ENCODE data around the gene GDPD3. TPM values are rescaled to one million over a fixed set of nuclear protein-coding genes. Genes with fewer than 3 reads are reported as not detected.

Gene GDPD3
- total and polyA plus RNA-seq, 9 of the 15 experiments (the other 6 are each of a cell fraction or from before 2014, with no cell fraction given): 0.47 to 3.9 (median 1.1) TPM

DNA sequence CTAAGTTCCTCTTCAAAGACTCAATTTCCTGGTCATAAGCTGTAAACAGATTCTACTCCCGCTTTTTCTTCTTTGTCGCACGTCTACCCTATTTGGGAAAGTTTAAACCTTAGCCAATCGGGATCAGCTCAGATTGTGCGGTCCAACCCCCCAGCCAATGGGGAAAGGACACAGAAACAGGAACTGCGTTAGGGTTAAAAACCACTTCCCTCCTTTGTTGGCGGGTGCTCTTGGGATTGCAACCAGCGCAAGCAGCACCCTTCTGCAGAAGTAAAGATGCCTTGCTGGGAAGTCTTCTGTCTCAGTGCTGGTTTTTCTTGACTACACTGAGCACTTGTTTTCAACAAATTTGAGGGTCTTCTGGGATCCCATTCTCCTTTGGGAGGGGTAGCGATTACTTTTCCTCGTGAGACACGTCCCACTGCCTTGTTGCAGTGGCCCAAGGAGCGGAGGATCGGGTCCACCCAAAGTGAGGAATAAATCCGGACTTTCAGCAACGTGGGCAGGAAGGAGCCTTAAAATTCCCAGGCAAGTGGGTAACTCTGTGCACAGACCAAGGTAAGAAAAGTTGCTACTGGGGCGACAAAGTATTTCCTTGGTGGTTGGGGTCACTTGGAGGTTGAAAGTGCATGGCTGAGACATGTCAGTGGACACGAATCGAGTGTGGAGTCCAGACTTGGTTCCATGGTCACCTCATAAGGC lies 16.3 kb downstream of the GDPD3 start (continued):
- TF ChIP-seq FOXK2 (conservative IDR thresholded peaks at IDR 0.05 in 1 of 2, IDR thresholded peaks at IDR 0.05 in 1 of 2; ENCODE audit: low read depth in 2 of 2) (no peak), ZNF23 (CRISPR knock-in tag; IDR thresholded peaks at IDR 0.05) (no peak), CBX5 (IDR thresholded peaks at IDR 0.05; ENCODE audit: borderline replicate concordance, low read depth) (peak; percentile 99), ZNF707 (CRISPR knock-in tag; conservative IDR thresholded peaks at IDR 0.05) (no peak), ILK (tag; IDR thresholded peaks at IDR 0.05; ENCODE audit: borderline replicate concordance, low read depth) (no peak), PHF21A (IDR thresholded peaks at IDR 0.05; ENCODE audit: borderline replicate concordance, low read depth) (no peak), ZEB2 (IDR thresholded peaks at IDR 0.05) (peak; percentile 72), FOXA3 (CRISPR knock-in tag; conservative IDR thresholded peaks at IDR 0.05 in 1 of 2, IDR thresholded peaks at IDR 0.05 in 1 of 2) (no peak), ZNF24 (IDR thresholded peaks at IDR 0.05) (no peak), BRF1 (IDR thresholded peaks at IDR 0.05; ENCODE audit: borderline replicate concordance, extremely low read depth, insufficient read length) (no peak), ETV6 (IDR thresholded peaks at IDR 0.05; ENCODE audit: borderline replicate concordance in 1 of 2, low read depth in 2 of 2, low read length in 1 of 2) (no peak), ETV6 (CRISPR knock-in tag; IDR thresholded peaks at IDR 0.05; ENCODE audit: borderline replicate concordance) (no peak), CSDE1 (IDR thresholded peaks at IDR 0.05) (no peak), HDGF (IDR thresholded peaks at IDR 0.05) (no peak), ASH1L (IDR thresholded peaks at IDR 0.05; ENCODE audit: borderline replicate concordance, low read depth, partially characterized antibody) (no peak), CBX3 (IDR thresholded peaks at IDR 0.05; ENCODE audit: borderline replicate concordance in 1 of 2, low read length in 2 of 2) (peak in 1 of 2 experiments; percentile 100; a peak in 2 of 3 replicates), EP300 (IDR thresholded peaks at IDR 0.05; ENCODE audit: low read length) (no peak), RBFOX2 (IDR thresholded peaks at IDR 0.05; ENCODE audit: low read depth, low read length) (no peak)
- TF ChIP-seq, protein P1, sequence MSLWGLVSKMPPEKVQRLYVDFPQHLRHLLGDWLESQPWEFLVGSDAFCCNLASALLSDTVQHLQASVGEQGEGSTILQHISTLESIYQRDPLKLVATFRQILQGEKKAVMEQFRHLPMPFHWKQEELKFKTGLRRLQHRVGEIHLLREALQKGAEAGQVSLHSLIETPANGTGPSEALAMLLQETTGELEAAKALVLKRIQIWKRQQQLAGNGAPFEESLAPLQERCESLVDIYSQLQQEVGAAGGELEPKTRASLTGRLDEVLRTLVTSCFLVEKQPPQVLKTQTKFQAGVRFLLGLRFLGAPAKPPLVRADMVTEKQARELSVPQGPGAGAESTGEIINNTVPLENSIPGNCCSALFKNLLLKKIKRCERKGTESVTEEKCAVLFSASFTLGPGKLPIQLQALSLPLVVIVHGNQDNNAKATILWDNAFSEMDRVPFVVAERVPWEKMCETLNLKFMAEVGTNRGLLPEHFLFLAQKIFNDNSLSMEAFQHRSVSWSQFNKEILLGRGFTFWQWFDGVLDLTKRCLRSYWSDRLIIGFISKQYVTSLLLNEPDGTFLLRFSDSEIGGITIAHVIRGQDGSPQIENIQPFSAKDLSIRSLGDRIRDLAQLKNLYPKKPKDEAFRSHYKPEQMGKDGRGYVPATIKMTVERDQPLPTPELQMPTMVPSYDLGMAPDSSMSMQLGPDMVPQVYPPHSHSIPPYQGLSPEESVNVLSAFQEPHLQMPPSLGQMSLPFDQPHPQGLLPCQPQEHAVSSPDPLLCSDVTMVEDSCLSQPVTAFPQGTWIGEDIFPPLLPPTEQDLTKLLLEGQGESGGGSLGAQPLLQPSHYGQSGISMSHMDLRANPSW (CRISPR knock-in tag; IDR thresholded peaks at IDR 0.05): no peak
- TF ChIP-seq, protein P2, sequence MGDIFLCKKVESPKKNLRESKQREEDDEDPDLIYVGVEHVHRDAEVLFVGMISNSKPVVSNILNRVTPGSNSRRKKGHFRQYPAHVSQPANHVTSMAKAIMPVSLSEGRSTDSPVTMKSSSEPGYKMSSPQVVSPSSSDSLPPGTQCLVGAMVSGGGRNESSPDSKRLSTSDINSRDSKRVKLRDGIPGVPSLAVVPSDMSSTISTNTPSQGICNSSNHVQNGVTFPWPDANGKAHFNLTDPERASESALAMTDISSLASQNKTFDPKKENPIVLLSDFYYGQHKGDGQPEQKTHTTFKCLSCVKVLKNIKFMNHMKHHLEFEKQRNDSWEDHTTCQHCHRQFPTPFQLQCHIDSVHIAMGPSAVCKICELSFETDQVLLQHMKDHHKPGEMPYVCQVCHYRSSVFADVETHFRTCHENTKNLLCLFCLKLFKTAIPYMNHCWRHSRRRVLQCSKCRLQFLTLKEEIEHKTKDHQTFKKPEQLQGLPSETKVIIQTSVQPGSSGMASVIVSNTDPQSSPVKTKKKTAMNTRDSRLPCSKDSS (IDR thresholded peaks at IDR 0.05; ENCODE audit: low read depth, partially characterized antibody): peak; percentile 99
- TF ChIP-seq, protein P3, sequence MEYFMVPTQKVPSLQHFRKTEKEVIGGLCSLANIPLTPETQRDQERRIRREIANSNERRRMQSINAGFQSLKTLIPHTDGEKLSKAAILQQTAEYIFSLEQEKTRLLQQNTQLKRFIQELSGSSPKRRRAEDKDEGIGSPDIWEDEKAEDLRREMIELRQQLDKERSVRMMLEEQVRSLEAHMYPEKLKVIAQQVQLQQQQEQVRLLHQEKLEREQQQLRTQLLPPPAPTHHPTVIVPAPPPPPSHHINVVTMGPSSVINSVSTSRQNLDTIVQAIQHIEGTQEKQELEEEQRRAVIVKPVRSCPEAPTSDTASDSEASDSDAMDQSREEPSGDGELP (CRISPR knock-in tag; IDR thresholded peaks at IDR 0.05; ENCODE audit: borderline replicate concordance): no peak
- TF ChIP-seq, protein P4, sequence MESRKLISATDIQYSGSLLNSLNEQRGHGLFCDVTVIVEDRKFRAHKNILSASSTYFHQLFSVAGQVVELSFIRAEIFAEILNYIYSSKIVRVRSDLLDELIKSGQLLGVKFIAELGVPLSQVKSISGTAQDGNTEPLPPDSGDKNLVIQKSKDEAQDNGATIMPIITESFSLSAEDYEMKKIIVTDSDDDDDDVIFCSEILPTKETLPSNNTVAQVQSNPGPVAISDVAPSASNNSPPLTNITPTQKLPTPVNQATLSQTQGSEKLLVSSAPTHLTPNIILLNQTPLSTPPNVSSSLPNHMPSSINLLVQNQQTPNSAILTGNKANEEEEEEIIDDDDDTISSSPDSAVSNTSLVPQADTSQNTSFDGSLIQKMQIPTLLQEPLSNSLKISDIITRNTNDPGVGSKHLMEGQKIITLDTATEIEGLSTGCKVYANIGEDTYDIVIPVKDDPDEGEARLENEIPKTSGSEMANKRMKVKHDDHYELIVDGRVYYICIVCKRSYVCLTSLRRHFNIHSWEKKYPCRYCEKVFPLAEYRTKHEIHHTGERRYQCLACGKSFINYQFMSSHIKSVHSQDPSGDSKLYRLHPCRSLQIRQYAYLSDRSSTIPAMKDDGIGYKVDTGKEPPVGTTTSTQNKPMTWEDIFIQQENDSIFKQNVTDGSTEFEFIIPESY (CRISPR knock-in tag; IDR thresholded peaks at IDR 0.05): peak; percentile 98

Measured in K562 (cell line).